GM18499 (cell line): ENCODE data around the gene GLIS1.

Experiments used
- ATAC-seq: cut with Tn5 transposase; IDR thresholded peaks from one replicate; pipeline ENCODE4 v1.9.1; 2021; ENCODE audit warnings: moderate number of reproducible peaks; ENCODE audit not compliant: insufficient read depth, unreplicated experiment

GLIS1 gene

DNA sequence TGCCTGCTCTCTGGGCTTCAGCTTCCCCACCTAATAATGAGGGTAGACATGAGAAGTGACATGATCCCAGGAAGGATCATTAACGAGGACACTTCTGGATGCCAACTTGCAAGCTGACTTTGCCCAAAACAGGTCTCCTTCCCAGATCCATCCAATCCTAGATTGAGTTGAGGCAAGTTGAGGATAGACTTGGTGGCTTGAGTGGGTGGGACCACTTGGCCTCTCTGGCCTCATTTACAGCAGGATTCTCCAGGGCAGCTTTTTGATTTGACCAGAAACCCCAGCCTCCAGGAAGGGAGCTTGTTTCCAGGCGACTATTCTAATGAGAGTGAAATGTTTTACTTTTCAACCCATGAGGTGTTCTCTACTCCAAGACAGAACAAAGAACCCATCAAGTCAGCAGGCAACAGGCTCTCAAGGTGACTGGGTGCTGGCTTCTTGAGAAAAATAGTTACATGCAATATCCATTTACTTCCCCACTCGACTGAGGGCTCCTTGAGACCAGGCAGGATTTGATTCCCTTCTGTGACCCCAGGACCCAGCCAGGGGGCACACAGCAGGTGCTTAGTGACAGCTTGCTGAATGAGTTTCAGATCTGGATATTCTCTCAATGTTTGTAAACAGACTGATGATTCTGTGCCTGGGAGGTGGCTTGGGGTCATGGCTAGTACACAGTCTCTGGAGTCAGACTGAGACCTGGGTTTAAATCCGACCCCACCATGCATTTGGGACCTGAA is 151.5 kb downstream of the GLIS1 start:
- no peak for ATAC-seq

DNA sequence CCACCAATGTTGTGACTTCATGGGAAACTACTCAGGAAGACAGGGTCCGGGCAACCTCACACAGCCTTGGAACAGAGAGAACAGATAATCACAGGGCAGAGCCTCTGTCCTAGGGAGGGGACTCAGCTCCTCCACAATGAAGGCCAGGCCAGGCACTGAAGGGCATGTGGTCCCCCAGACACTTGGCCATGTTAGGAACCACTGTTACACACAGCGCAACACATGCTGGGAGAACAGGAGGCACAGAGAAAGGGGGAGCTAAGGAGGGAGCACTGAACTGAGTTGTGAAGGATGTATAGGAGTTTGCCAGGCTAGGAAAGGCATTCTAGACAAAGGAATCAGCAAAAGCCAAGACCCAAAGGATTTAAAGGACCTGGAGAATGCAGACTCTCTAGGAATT is 152.2 kb downstream of the GLIS1 start:
- ATAC-seq, result no peak

- ATAC-seq, result no peak
Observed at GRCh38 chr1:53585565-53585964, 153.4 kb downstream of the GLIS1 start.

DNA sequence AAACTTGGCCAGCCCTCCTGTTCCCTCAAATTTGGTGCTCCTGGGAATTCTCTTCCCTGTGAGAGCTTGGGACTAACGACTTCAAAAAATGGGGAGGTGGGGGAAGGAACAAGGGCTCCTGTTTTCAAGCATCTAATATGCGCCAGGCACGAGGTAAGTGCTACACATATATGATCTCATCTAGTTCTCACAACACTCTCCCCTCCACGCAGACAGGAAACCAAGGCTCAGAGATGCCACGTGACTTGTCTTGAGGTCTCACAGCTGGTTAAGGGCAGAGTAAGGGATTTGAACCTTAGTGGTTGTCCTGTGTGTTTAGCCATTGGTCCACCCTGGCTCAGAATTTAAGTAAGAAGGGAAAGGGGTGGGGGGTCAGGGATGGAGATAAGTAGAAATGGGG is 153.8 kb downstream of the GLIS1 start:
- ATAC-seq, result no peak

DNA sequence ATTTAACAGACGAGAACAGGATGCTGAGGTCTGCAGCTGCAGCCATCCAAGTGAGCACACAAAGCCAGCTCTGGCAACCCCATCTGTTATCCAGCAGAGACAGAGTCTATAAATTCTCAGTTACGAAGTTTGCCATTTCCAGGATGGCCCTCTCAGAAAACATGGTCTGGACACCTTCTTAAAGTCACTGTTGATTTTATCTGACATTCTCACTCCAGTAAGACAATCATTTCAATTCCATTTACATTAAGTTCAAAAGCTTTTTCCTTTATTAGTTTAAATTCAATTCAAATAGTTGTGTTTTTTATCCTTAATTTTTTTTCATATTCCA is 154.2 kb downstream of the GLIS1 start:
- no peak for ATAC-seq

- ATAC-seq, result no peak
Observed at GRCh38 chr1:53583868-53584776, 154.8 kb downstream of the GLIS1 start.

DNA sequence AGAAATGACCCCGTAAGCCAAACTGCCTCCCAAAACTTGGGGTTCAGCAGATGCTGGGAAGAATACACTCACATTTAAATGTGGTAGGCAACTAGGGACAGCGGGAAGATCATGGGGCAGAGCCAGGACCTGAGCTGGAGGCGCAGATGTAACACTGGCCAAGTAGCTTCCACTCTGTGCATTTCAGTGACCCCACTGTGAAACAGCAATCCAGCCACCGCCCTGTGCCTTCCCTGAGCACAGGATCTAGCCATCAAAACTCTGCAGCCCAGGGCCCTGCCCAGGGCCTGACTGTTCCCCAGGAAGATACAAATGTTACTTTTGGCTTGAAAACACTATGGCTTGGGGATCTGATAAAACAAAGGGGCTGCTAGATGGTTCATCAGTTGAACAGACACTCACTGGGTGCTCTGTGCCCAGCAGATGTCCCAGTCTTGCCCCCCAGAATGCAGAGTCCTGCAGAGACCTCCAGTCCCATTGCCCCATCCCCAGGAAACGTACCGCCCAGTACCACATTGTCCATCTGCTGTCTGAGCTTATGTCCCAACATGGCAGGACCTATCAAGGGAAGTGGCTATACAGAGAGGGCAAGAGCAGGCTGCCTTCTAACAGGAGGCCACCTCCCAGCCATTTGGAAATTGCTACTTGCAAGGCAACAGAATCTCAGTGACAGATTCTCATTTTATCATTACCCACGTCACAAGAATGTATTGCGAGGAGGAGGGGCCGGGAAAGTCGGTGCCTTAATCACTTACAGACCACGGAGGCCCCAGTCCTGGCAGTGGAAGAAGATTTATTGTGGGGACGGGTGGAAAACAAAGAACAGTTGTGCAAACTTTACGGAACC is 155.7 kb downstream of the GLIS1 start:
- ATAC-seq, result no peak

DNA sequence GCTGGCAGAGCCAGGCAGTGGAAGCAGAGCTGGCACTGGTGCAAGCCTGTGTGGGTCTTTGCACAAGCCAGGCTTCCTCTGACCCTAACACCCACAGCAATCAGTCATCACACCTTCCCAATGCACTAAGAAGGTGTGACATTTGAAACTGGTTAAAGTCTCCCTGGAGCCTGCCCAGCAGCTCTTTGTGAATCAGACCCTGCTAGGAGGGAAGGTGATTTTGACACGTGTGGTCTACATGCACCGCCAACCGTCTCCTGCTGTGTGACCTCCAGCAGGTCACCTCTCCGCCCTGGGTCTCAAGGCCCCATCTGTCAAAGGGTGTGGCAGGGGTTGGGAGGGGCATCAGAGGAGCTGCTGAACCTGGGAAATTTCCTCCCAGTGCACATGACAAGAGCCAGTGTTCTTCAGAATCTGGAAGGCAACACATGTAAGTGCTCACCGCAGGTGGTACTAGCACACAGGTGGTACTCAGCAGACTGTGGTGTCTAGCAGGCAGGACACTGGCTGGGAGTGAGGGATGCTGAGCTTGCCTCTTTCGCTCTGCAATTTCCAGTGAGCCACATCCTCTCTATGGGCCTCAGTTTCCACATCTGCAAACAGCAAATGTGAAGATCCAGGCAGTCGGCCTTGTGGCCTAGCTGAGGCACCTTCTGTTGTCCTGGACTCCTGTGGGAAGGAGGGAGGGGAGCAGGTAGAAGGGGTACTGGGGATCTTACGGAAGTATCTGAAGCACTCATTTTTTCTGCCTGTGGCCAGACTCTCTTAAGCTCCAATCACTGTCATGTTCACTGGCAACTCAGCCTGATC is 156.5 kb downstream of the GLIS1 start:
- no peak for ATAC-seq

DNA sequence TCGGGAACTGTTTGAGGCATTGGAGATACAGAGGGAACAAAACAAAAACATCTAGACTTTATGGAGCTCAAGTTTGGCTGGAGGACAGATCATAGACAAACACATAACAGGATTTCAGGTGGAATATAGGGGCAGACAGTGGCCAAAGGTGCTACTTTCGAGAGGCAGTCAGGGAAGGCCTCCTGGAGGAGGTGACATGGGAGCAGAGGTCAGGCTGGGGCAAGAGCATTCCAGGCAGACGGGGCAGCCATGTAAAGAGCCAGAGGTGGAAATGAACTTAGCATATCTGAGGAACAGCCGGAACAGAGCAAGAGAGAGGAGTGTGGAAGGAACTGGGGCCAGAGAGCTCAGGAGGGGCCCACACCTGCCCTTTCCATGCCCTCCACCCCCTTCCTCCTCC is 157.5 kb downstream of the GLIS1 start:
- no peak for ATAC-seq

GRCh38 chr1:53580739-53581475 is 158.1 kb downstream of the GLIS1 start:
- no peak for ATAC-seq

DNA sequence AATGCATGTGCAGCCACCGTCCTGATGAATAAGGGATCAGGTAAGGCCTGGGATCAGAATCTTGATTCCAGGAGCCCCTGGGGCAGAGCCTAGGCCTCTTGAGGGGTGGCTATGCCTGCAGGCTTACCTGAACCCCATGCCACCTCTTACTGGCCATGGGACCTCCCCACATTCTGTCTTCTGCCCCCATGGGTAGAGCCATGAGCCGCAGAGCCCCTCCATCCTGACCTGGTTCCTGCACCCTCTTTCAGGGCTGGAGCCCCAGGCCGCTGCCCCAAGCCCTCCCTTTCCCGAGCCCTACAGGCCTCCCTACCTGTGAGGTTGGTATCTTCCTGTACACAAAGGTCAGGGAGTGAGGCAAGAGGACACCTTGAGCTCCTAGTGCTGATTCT is 159.0 kb downstream of the GLIS1 start:
- no peak for ATAC-seq

- no peak for ATAC-seq
Observed at GRCh38 chr1:53579221-53580008, 159.5 kb downstream of the GLIS1 start.

GRCh38 chr1:53578358-53578757 is 160.6 kb downstream of the GLIS1 start:
- no peak for ATAC-seq

DNA sequence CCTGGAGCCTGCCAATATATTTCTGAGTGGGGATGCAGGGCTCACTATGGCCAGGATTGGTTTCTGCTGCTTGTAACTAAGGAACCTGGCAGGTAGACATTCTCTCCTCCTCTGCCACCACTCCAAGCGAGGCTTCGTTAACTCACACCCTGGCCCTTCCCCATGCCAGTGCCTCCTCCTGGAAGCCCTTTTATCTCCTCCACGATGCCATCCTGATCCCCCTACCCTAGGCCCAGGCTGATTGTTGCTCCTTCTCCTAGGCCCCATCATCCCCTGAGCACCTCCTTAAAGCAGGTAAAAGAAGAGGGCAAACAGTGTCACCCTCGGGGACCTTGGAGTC is 161.2 kb downstream of the GLIS1 start:
- ATAC-seq, result no peak

GRCh38 chr1:53576866-53577760 is 161.9 kb downstream of the GLIS1 start:
- ATAC-seq, result no peak

GRCh38 chr1:53576381-53576801 is 162.6 kb downstream of the GLIS1 start:
- ATAC-seq, result no peak

DNA sequence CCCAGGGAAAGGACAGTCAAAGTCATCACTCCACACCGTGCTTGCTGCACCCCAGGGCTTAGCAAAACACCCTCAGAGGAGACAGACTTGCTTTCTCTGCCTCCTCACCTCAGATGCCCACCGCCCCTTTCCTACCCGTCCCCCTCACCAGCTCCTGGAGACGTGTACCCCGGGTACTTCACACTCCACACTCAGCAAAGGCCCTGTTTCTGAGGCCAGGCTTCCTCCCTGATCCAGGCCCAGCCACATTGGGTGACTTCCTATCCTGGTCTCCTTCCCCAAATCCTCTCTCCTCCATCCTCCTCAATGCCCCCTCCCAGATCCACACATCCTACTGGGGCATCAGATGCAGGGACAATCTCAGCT is 163.0 kb downstream of the GLIS1 start:
- ATAC-seq, result no peak
